Activated T-cell treated with anti-CD3 and anti-CD28 coated beads, Interleukin-2, amount 50 U/mL, for 24 hours (primary cell): ENCODE measurements around the gene WDHD1.
"Not testable (repeated sequence)": the region's sequence is repeated elsewhere in the genome, so short reads cannot be mapped to it uniquely, and the experiment has no call there.

Source experiments
- DNase-seq: peaks from one replicate; pipeline ENCODE4 v3.0.0-alpha.2; 2020
- H3K27ac Mint-ChIP-seq: 2 replicates; pipeline ENCODE4 v1.8.0; 2020; ENCODE audit warnings: mild to moderate bottlenecking, mixed read lengths
- H3K27me3 Mint-ChIP-seq: 2 replicates; pipeline ENCODE4 v1.8.0; 2020; ENCODE audit warnings: mixed read lengths
- H3K36me3 Mint-ChIP-seq: 2 replicates; pipeline ENCODE4 v1.8.0; 2020; ENCODE audit warnings: low read depth, mixed read lengths
- H3K4me1 Mint-ChIP-seq: 2 replicates; pipeline ENCODE4 v1.8.0; 2020; ENCODE audit warnings: low read depth, mixed read lengths
- H3K4me3 Mint-ChIP-seq: 2 replicates; pipeline ENCODE4 v1.8.0; 2020; ENCODE audit warnings: mild to moderate bottlenecking, moderate library complexity, mixed read lengths
- H3K9me3 Mint-ChIP-seq: 2 replicates; pipeline ENCODE4 v1.8.0; 2020; ENCODE audit warnings: mixed read lengths

WDHD1 gene

GRCh38 chr14:54953609-54954008 lies 73.3 kb downstream of the WDHD1 start:
- DNase-seq, H3K4me3 Mint-ChIP-seq, H3K9me3 Mint-ChIP-seq, H3K27me3 Mint-ChIP-seq, H3K4me1 Mint-ChIP-seq, H3K27ac Mint-ChIP-seq: not testable (repeated sequence)
- H3K36me3 Mint-ChIP-seq: peaks cover 86% of the 10 kb centered on the region

- H3K4me1 Mint-ChIP-seq, DNase-seq, H3K4me3 Mint-ChIP-seq, H3K27me3 Mint-ChIP-seq, H3K9me3 Mint-ChIP-seq, H3K27ac Mint-ChIP-seq: not testable (repeated sequence)
- peaks cover 88% of the 10 kb centered on the region for H3K36me3 Mint-ChIP-seq
Observed at GRCh38 chr14:54952803-54953202, 74.1 kb downstream of the WDHD1 start.

- Mint-ChIP-seq H3K36me3 (peaks cover 86% of the 10 kb centered on the region), H3K4me3 (no peak overlapping the region), H3K27me3 (no peaks in the 10 kb centered on the region), H3K27ac (no peak overlapping the region), H3K4me1 (peaks cover 10% of the 10 kb centered on the region), H3K9me3 (peaks cover 5% of the 10 kb centered on the region)
- no peak for DNase-seq
Observed at GRCh38 chr14:54947230-54947629, 79.7 kb downstream of the WDHD1 start.

- no peak overlapping the region for H3K4me3 Mint-ChIP-seq
- peaks cover 5% of the 10 kb centered on the region for H3K9me3 Mint-ChIP-seq
- peaks cover 80% of the 10 kb centered on the region for H3K36me3 Mint-ChIP-seq
- no peak for DNase-seq
- H3K27me3 Mint-ChIP-seq: no peaks in the 10 kb centered on the region
- H3K27ac Mint-ChIP-seq: no peak overlapping the region
- peaks cover 10% of the 10 kb centered on the region for H3K4me1 Mint-ChIP-seq
Observed at GRCh38 chr14:54946500-54946899, 80.4 kb downstream of the WDHD1 start.

DNA sequence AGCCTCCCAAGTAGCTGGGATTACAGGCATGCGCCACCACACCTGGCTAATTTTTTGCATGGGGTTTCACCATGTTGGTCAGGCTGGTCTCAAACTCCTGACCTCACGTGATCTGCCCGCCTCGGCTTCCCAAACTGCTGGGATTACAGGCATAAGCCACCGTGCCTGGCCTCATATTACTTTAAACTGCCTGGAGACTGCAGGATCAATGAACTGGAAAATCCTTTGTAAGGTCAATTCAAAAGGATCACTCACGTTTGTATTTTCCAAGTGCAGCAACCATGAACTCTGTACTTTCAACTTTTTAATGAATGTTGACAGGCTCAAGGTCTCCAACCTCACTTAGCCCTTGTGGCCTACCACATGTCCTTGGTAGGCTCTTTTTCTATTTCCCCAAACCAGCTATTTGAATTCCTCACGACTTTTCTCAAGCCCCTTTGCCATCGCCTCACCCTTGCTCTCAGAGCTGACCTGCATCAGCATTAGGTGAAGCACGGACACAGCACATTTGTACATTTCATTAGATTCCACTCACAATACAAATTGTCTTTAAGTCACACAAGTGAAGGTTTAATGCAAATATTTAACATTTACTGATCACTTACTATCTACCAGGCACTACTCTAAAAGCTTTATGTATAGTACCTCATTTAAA lies 82.0 kb downstream of the WDHD1 start:
- DNase-seq: no peak
- H3K27me3 Mint-ChIP-seq: no peaks in the 10 kb centered on the region
- no peak overlapping the region for H3K4me3 Mint-ChIP-seq
- H3K36me3 Mint-ChIP-seq: peaks cover 82% of the 10 kb centered on the region
- H3K4me1 Mint-ChIP-seq: peaks cover 10% of the 10 kb centered on the region
- peaks cover 5% of the 10 kb centered on the region for H3K9me3 Mint-ChIP-seq
- H3K27ac Mint-ChIP-seq: no peak overlapping the region

DNA sequence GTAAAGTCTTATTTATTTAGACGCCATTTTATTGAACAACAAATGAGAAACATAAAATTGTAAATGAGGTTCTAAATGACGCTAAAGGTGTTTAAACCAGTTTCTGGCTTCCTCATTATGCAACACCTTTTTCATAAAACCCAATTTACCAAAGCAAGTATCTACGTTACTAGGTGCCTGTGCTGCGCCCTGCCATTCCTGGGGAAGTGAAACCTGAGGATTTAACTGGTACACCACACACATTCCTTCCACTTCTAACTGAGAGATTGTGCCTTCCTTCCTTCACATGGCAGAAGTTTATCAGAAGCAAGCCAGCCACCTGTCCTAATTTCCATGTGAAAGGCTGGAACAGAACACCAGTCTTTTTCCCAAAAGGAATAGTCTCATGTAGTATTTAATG lies 84.0 kb downstream of the WDHD1 start:
- H3K9me3 Mint-ChIP-seq: no peaks in the 10 kb centered on the region
- H3K4me3 Mint-ChIP-seq: no peak overlapping the region
- no peaks in the 10 kb centered on the region for H3K27me3 Mint-ChIP-seq
- peaks cover 3% of the 10 kb centered on the region for H3K4me1 Mint-ChIP-seq
- H3K27ac Mint-ChIP-seq: no peak overlapping the region
- H3K36me3 Mint-ChIP-seq: peaks cover 75% of the 10 kb centered on the region
- no peak for DNase-seq

GRCh38 chr14:54936816-54937215 lies 90.1 kb downstream of the WDHD1 start:
- no peaks in the 10 kb centered on the region for H3K4me1 Mint-ChIP-seq
- no peak overlapping the region for H3K27ac Mint-ChIP-seq

DNA sequence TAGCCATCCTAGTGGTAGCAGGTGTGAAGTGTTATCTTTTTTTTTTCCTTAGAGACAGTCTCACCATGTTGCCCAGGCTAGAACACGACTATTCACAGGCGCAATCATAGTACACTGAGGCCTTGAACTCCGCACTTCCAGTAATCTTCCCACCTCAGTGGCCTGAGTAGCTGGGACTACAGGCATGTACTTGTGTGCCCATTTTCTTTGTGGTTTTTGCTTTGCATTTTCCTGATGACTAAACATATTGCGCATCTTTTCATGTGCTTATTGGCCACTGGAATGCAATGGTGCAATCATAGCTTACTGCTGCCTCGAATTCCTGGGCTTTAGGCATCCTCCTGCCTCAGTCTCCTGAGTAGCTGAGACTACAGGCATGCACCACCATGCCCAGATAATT lies 90.9 kb downstream of the WDHD1 start:
- no peaks in the 10 kb centered on the region for H3K4me1 Mint-ChIP-seq

More at GRCh38 chr14:54936816-54937215, 90.1 kb downstream of the WDHD1 start:
- DNase-seq: no peak
- peaks cover 45% of the 10 kb centered on the region for H3K36me3 Mint-ChIP-seq
- H3K27me3 Mint-ChIP-seq: no peaks in the 10 kb centered on the region
- no peak overlapping the region for H3K4me3 Mint-ChIP-seq
- no peaks in the 10 kb centered on the region for H3K9me3 Mint-ChIP-seq

DNA sequence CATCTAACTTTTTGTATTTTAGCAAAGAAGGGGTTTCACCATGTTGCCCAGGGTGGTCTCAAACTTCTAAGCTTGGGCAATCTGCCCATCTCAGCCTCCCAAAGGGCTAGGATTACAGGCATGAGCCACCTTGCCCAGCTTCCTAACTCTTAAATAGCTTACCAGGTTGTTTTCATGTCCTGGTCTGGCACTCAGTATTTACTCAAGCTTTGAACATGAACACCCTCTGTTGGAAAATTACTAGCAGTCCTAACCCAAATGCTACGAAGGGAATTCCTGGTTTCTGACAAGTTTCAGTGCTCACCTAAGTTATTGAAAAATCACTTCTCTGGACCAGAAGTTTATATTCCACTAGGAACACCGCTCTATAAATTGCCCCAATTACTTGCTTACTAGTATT lies 91.8 kb downstream of the WDHD1 start:
- Mint-ChIP-seq H3K36me3 (peaks cover 32% of the 10 kb centered on the region), H3K4me1 (no peaks in the 10 kb centered on the region), H3K27me3 (no peaks in the 10 kb centered on the region), H3K4me3 (no peak overlapping the region), H3K9me3 (no peaks in the 10 kb centered on the region), H3K27ac (no peak overlapping the region)
- DNase-seq: no peak

More for the DNA sequence above, 90.9 kb downstream of the WDHD1 start:
- H3K4me3 Mint-ChIP-seq: no peak overlapping the region
- H3K27ac Mint-ChIP-seq: no peak overlapping the region
- H3K36me3 Mint-ChIP-seq: peaks cover 41% of the 10 kb centered on the region
- no peaks in the 10 kb centered on the region for H3K9me3 Mint-ChIP-seq
- H3K27me3 Mint-ChIP-seq: no peaks in the 10 kb centered on the region
- no peak for DNase-seq

- DNase-seq: no peak
- no peak overlapping the region for H3K27ac Mint-ChIP-seq
- H3K4me1 Mint-ChIP-seq: no peaks in the 10 kb centered on the region
- peaks cover 20% of the 10 kb centered on the region for H3K36me3 Mint-ChIP-seq
- H3K27me3 Mint-ChIP-seq: no peaks in the 10 kb centered on the region
- H3K4me3 Mint-ChIP-seq: no peak overlapping the region
- no peaks in the 10 kb centered on the region for H3K9me3 Mint-ChIP-seq
Observed at GRCh38 chr14:54933006-54933405, 93.9 kb downstream of the WDHD1 start.

GRCh38 chr14:54931598-54932340 lies 95.1 kb downstream of the WDHD1 start:
- Mint-ChIP-seq H3K4me3 (no peak overlapping the region), H3K4me1 (no peaks in the 10 kb centered on the region), H3K27me3 (no peaks in the 10 kb centered on the region), H3K27ac (no peak overlapping the region), H3K36me3 (peaks cover 9% of the 10 kb centered on the region), H3K9me3 (no peaks in the 10 kb centered on the region)
- DNase-seq: no peak

DNA sequence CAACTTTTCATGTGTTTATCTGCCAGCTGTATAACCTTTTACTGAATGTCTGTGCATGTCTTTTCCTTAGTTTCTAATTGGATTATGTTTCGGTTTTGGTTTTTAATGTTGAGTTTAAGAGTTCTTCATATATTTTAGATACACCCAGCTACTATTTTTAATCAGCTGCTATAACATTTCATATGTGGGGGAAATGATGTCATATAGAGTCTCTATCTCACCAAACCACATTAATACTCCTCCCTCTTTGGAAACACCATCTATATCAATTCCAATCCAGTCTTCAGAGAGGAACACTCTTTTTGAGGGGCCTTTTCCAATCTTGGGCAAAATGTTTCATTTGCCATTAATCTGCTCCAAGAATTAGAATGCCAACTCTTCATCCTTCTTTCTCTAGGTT lies 95.8 kb downstream of the WDHD1 start:
- no peak overlapping the region for H3K27ac Mint-ChIP-seq
- H3K36me3 Mint-ChIP-seq: peaks cover 2% of the 10 kb centered on the region
- H3K9me3 Mint-ChIP-seq: no peaks in the 10 kb centered on the region
- peaks cover 1% of the 10 kb centered on the region for H3K27me3 Mint-ChIP-seq
- H3K4me1 Mint-ChIP-seq: no peaks in the 10 kb centered on the region
- no peak for DNase-seq
- H3K4me3 Mint-ChIP-seq: no peak overlapping the region

GRCh38 chr14:54929556-54929955 lies 97.3 kb downstream of the WDHD1 start:
- no peak overlapping the region for H3K27ac Mint-ChIP-seq
- DNase-seq: no peak
- H3K27me3 Mint-ChIP-seq: peaks cover 3% of the 10 kb centered on the region
- H3K9me3 Mint-ChIP-seq: no peaks in the 10 kb centered on the region
- H3K4me3 Mint-ChIP-seq: no peak overlapping the region
- no peaks in the 10 kb centered on the region for H3K4me1 Mint-ChIP-seq
- H3K36me3 Mint-ChIP-seq: no peaks in the 10 kb centered on the region

DNA sequence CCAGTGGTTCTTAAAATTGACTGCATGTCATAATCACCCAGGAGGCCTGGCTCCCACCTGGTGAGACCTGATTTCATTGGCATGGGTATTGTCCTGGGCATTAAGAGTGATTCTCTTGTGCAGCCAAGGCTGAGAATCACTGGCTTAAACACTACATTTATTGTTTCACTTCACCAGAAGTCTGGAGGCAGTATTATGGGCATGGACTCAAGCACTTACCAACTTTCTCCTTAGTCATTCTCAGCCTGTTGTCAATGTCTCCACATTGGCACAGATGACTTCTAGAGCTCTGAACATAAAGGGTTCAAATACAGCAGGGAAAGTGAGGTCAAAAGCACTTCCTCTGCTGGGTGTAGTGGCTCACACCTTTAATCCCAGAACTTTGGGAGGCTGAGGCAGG lies 98.7 kb downstream of the WDHD1 start:
- Mint-ChIP-seq H3K9me3 (no peaks in the 10 kb centered on the region), H3K36me3 (no peaks in the 10 kb centered on the region), H3K27me3 (peaks cover 3% of the 10 kb centered on the region), H3K4me3 (no peak overlapping the region), H3K4me1 (no peaks in the 10 kb centered on the region), H3K27ac (no peak overlapping the region)
- DNase-seq: no peak

- no peaks in the 10 kb centered on the region for H3K4me1 Mint-ChIP-seq
- H3K9me3 Mint-ChIP-seq: no peaks in the 10 kb centered on the region
- no peaks in the 10 kb centered on the region for H3K36me3 Mint-ChIP-seq
- H3K4me3 Mint-ChIP-seq: no peak overlapping the region
- peaks cover 3% of the 10 kb centered on the region for H3K27me3 Mint-ChIP-seq
- DNase-seq: no peak
- no peak overlapping the region for H3K27ac Mint-ChIP-seq
Observed at GRCh38 chr14:54927551-54927950, 99.3 kb downstream of the WDHD1 start.
